ENCODE data around the gene CEND1.

- TF ChIP-seq EP300 (conservative IDR thresholded peaks at IDR 0.05; ENCODE audit: poor library complexity, severe bottlenecking) (no peak), CTCF (IDR thresholded peaks at IDR 0.05; ENCODE audit: poor library complexity, severe bottlenecking) (no peak), POLR2AphosphoS5 (IDR thresholded peaks at IDR 0.05) (no peak)
Observed at GRCh38 chr11:833849-834311, 44.0 kb upstream of the CEND1 start.
